IMR-90 (cell line): ENCODE measurements around the gene ABCC4. TPM values are rescaled to one million over a fixed set of nuclear protein-coding genes. Genes with fewer than 3 reads are reported as not detected.

Experiments
- ATAC-seq: fragments of 200-7000 bp; cut with Tn5 transposase; 2 replicates; pipeline ENCODE4 v1.9.1; 2020; ENCODE audit warnings: low read depth, mild to moderate bottlenecking, moderate library complexity
- BruUV-seq: library from RNA; stranded (reverse); fragments of 400-500 nt; replicated peaks from 2 replicates; lab custom pipeline; 2021; lab: Mats Ljungman, UMichigan
- CTCF ChIA-PET: fragments of 300-600 bp; formaldehyde crosslinking; extraction: SDS; loops from one replicate; lab custom pipeline; 2021; ENCODE audit warnings: antibody characterized with exemption; lab: Yijun Ruan, JAX
- POLR2A ChIA-PET: fragments of 300-600 bp; sonication (Branson Sonifier 250); formaldehyde crosslinking; loops from one replicate; lab custom pipeline; 2022; ENCODE audit warnings: antibody characterized with exemption; ENCODE audit not compliant: unreplicated experiment; lab: Charles Lee
- DNase-seq: peaks from one replicate; pipeline ENCODE4 v3.0.0; 2013
- H2AFZ ChIP-seq: replicated peaks from 2 replicates; pipeline ENCODE3; 2013; ENCODE audit warnings: low read length, mild to moderate bottlenecking; ENCODE audit not compliant: poor library complexity
- H2AK5ac ChIP-seq: 2 replicates; pipeline ENCODE4 v1.6.1; 2013; ENCODE audit warnings: low read depth, low read length, inconsistent platforms
- H2AK9ac ChIP-seq: replicated peaks from 2 replicates; pipeline ENCODE3; 2013; ENCODE audit warnings: mild to moderate bottlenecking, low read depth, low read length, moderate library complexity; ENCODE audit not compliant: poor library complexity
- H2BK120ac ChIP-seq: 2 replicates; pipeline ENCODE4 v1.6.1; 2013; ENCODE audit warnings: low read depth, low read length, inconsistent platforms
- H2BK15ac ChIP-seq: 3 replicates; pipeline ENCODE4 v1.6.1; 2013; ENCODE audit warnings: low read depth, low read length, inconsistent platforms
- H2BK20ac ChIP-seq: 2 replicates; pipeline ENCODE4 v1.6.1; 2013; ENCODE audit warnings: low read depth, mild to moderate bottlenecking, inconsistent platforms, low read length, moderate library complexity
- H2BK5ac ChIP-seq: 2 replicates; pipeline ENCODE4 v1.6.1; 2013; ENCODE audit warnings: mild to moderate bottlenecking, low read depth, low read length, inconsistent platforms; ENCODE audit not compliant: poor library complexity, severe bottlenecking
- H3K14ac ChIP-seq: replicated peaks from 2 replicates; pipeline ENCODE4 v1.6.1; 2013; ENCODE audit warnings: low read depth, low read length, inconsistent platforms
- H3K18ac ChIP-seq: 2 replicates; pipeline ENCODE4 v1.6.1; 2013; ENCODE audit warnings: low read depth, low read length, control low read depth
- H3K23ac ChIP-seq: 2 replicates; pipeline ENCODE4 v1.6.1; 2013; ENCODE audit warnings: low read depth, low read length, inconsistent platforms
- H3K27ac ChIP-seq: 2 replicates; pipeline ENCODE4 v1.5.1; 2013; ENCODE audit warnings: mild to moderate bottlenecking, control low read depth, low read length; ENCODE audit not compliant: insufficient read depth
- H3K27me3 ChIP-seq: 2 replicates; pipeline ENCODE4 v1.6.1; 2013; ENCODE audit warnings: low read length; ENCODE audit not compliant: control insufficient read depth, insufficient read depth
- H3K36me3 ChIP-seq: 2 replicates; pipeline ENCODE4 v1.6.1; 2013; ENCODE audit warnings: low read length, mixed read lengths; ENCODE audit not compliant: control insufficient read depth, insufficient read depth
- H3K4ac ChIP-seq: 2 replicates; pipeline ENCODE4 v1.6.1; 2013; ENCODE audit warnings: low read depth, low read length, inconsistent platforms
- H3K4me1 ChIP-seq: 2 replicates; pipeline ENCODE4 v1.6.1; 2013; ENCODE audit warnings: low read length, mixed read lengths; ENCODE audit not compliant: control insufficient read depth, insufficient read depth
- H3K4me2 ChIP-seq: 2 replicates; pipeline ENCODE4 v1.6.1; 2013; ENCODE audit warnings: low read depth, mild to moderate bottlenecking, control low read depth, low read length, moderate library complexity
- H3K4me3 ChIP-seq: 2 replicates; pipeline ENCODE4 v1.5.1; 2013; ENCODE audit warnings: low read depth, mild to moderate bottlenecking, control low read depth, low read length, moderate library complexity; ENCODE audit not compliant: insufficient read depth
- H3K56ac ChIP-seq: 2 replicates; pipeline ENCODE4 v1.6.1; 2013; ENCODE audit warnings: low read length, inconsistent platforms; ENCODE audit not compliant: insufficient read depth; ENCODE audit errors: extremely low read depth
- H3K79me1 ChIP-seq, 2 experiments: 2 replicates each; pipeline ENCODE4 v1.6.1; 2013; ENCODE audit warnings: low read length in 2 of 2, inconsistent platforms in 1 of 2, low read depth in 1 of 2
- H3K9ac ChIP-seq: 2 replicates; pipeline ENCODE4 v1.6.1; 2013; ENCODE audit warnings: low read depth, low read length, control low read depth
- H3K9me1 ChIP-seq: 2 replicates; pipeline ENCODE4 v1.6.1; 2013; ENCODE audit warnings: low read length, inconsistent platforms; ENCODE audit not compliant: insufficient read depth
- H3K9me3 ChIP-seq: 2 replicates; pipeline ENCODE4 v1.6.1; 2013; ENCODE audit warnings: low read length; ENCODE audit not compliant: control insufficient read depth, insufficient read depth
- H4K20me1 ChIP-seq: 2 replicates; pipeline ENCODE4 v1.6.1; 2013; ENCODE audit warnings: low read length, inconsistent platforms; ENCODE audit not compliant: insufficient read depth
- H4K5ac ChIP-seq: 2 replicates; pipeline ENCODE4 v1.6.1; 2013; ENCODE audit warnings: mild to moderate bottlenecking, low read depth, low read length, control low read depth
- H4K8ac ChIP-seq, 2 experiments: 2 replicates each; pipeline ENCODE4 v1.6.1; 2013; ENCODE audit warnings: low read depth in 2 of 2, low read length in 2 of 2, control low read depth in 1 of 2, inconsistent platforms in 1 of 2
- H4K91ac ChIP-seq: 2 replicates; pipeline ENCODE4 v1.6.1; 2013; ENCODE audit warnings: low read depth, low read length, inconsistent platforms; ENCODE audit not compliant: insufficient read depth
- CTCF ChIP-seq: conservative IDR thresholded peaks from 2 replicates; pipeline ENCODE4 v1.5.1; 2012; ENCODE audit warnings: mild to moderate bottlenecking, low read depth, low read length, improper control_type of control experiment
- FOS ChIP-seq: fragments of 150-350 bp; IDR thresholded peaks from 2 replicates; pipeline ENCODE4 v1.6.1; 2016; ENCODE audit warnings: low read depth, low read length
- MAZ ChIP-seq: IDR thresholded peaks from 2 replicates; pipeline ENCODE4 v1.6.1; 2012; ENCODE audit warnings: low read depth, mild to moderate bottlenecking, low read length, improper control_type of control experiment, moderate library complexity, borderline replicate concordance
- NFE2L2 ChIP-seq: fragments of 150-350 bp; IDR thresholded peaks from 2 replicates; pipeline ENCODE4 v1.6.1; 2016; ENCODE audit warnings: low read depth, mild to moderate bottlenecking, low read length
- POLR2A ChIP-seq: IDR thresholded peaks from 2 replicates; pipeline ENCODE4 v1.6.1; 2012; ENCODE audit warnings: mild to moderate bottlenecking, low read depth, low read length
- RCOR1 ChIP-seq: IDR thresholded peaks from 2 replicates; pipeline ENCODE4 v1.6.1; 2012; ENCODE audit warnings: mild to moderate bottlenecking, low read length, improper control_type of control experiment; ENCODE audit not compliant: insufficient replicate concordance
- WGBS, 2 experiments: methylation state at CpG; one replicate each; pipeline versions ENCODE4 v1.1.5 to v1.1.7; 2013; ENCODE audit warnings: missing lambda C conversion rate in 2 of 2; ENCODE audit not compliant: insufficient read length in 1 of 2; ENCODE audit errors: extremely low coverage in 2 of 2; 5-methylcytosine and 5-hydroxymethylcytosine counted together
- dilution Hi-C: fragments of 300-500 bp; cut with HindIII; formaldehyde crosslinking; loops from one replicate; pipeline ENCODE4 v1.14.3; 2018; ENCODE audit warnings: low sequenced_read_pairs; ENCODE audit not compliant: unreplicated experiment
- in situ Hi-C: fragments of 300-500 bp; cut with MboI; formaldehyde crosslinking; loops from 3 replicates; pipeline ENCODE4 v1.14.3; 2019; ENCODE audit warnings: low sequenced_read_pairs, inconsistent platforms, mixed read lengths
- intact Hi-C: fragments of 100-400 bp; cut with micrococcal nuclease; formaldehyde crosslinking; loops from 2 replicates; pipeline ENCODE4 v1.10.0; 2022
- polyA plus RNA-seq, 3 experiments: library from polyadenylated mRNA; depleted of rRNA; stranded (reverse); fragments of >200 nt; gene quantifications; 2 replicates each; pipeline ENCODE4 v1.2.3, GENCODE V29; 2012; ENCODE audit warnings: low replicate concordance in 1 of 3
- total RNA-seq: library from RNA; depleted of rRNA; stranded (reverse); fragments of >200 nt; gene quantifications from 2 replicates; pipeline ENCODE4 v1.2.3, GENCODE V29; 2012

The ABCC4 gene
- total and polyA plus RNA-seq, 2 of the 4 experiments (the other 2 are of a cell fraction), result 16.6 to 41.4 TPM

GRCh38 chr13:95073747-95074311 lies 227.4 kb downstream of the ABCC4 start:
- Histone ChIP-seq H3K27me3 (no peaks in the 10 kb centered on the region), H2AFZ (no peak overlapping the region), H2AK9ac (no peak overlapping the region), H3K9ac (no peak overlapping the region), H4K91ac (no peak overlapping the region), H4K5ac (no peak overlapping the region), H3K36me3 (peaks cover 63% of the 10 kb centered on the region), H4K8ac (no peak overlapping the region), H2BK5ac (no peak overlapping the region), H3K14ac (no peak overlapping the region), H2BK120ac (no peak overlapping the region), H3K18ac (no peak overlapping the region), H3K4me3 (no peak overlapping the region), H2BK20ac (no peak overlapping the region), H3K4me1 (no peaks in the 10 kb centered on the region; the same call in 1 of the 2 replicates), H2AK5ac (no peak overlapping the region), H3K79me1 (peaks cover 2 to 8% of the 10 kb centered on the region in 2 experiments; a peak in 3 of 4 replicates), H3K56ac (no peak overlapping the region), H4K20me1 (no peaks in the 10 kb centered on the region; the same call in 1 of the 2 replicates), H3K23ac (no peak overlapping the region), H3K4ac (no peak overlapping the region), H3K9me1 (peaks cover 10% of the 10 kb centered on the region), H3K27ac (no peak overlapping the region), H3K9me3 (no peaks in the 10 kb centered on the region), H2BK15ac (no peak overlapping the region), H3K4me2 (no peak overlapping the region)
- ATAC-seq (peak; percentile 46), DNase-seq (no peak)
- 78% methylated on average over 5 of the region's 7 CpGs; no CpG with 5 or more reads in 1 of the 2 experiments for WGBS, 2 experiments
- no TSS peak for BruUV-seq
- ChIA-PET CTCF (no interaction called here), POLR2A (no interaction called here)
- intact Hi-C loops, result no loop called here
- in situ Hi-C loops, result no loop called here
- no peak for TF ChIP-seq FOS
- no peak for TF ChIP-seq RCOR1
- TF ChIP-seq NFE2L2, result no peak
- TF ChIP-seq MAZ, result no peak
- TF ChIP-seq CTCF, result no peak
- no peak for TF ChIP-seq POLR2A
- dilution Hi-C loops, result no loop called here
